GM23248 (cell line): Measurements from ENCODE around the gene SOBP.

Experiments
- EZH2 ChIP-seq: fragments of 200-600 bp; sonication (generic); IDR thresholded peaks from 2 replicates; pipeline ENCODE4 v1.6.1; 2018; ENCODE audit warnings: antibody characterized with exemption, mild to moderate bottlenecking; ENCODE audit not compliant: insufficient read depth, poor library complexity, severe bottlenecking
- EZH2phosphoT487 ChIP-seq: fragments of 200-600 bp; sonication (generic); IDR thresholded peaks from 2 replicates; pipeline ENCODE4 v1.6.1; 2018; ENCODE audit warnings: antibody characterized with exemption, moderate library complexity, mild to moderate bottlenecking, low read depth; ENCODE audit not compliant: insufficient read depth

DNA sequence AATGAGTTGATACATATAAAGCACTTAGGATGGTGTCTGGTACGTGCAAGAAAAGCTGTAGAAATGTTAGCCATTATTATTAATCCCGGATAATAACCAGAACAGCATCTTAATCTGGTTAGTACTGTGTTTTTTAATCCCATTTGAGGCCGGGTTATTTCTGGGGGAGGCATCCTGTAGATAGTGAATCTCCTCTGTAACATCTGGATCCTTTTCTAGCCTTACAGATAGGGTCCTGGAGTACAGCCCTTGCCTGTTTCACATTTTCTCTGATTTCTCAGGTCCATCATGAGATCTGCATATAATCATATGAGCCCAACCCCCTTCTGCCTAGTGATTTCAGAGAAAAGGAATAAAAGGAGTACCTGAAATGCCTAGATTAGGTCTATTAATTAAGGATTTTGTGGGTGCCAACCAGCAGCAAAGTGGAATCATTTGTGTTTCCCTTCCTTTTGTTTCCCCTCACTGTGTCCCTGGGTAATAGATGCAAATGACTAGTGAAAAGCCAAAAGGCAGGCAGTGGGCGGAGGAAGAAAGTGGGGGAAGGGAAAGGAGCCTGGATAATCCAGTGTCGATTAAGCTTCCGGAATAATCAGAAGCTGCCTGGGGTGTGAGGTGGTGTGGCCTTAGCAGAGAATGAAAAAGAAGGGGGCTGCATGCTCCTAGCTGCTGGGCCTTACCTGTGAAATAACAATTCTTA lies 88.9 kb downstream of the SOBP start:
- TF ChIP-seq EZH2 (no peak), EZH2phosphoT487 (no peak)
